Measurements from ENCODE around the gene DALRD3. TPM values are rescaled to one million over a fixed set of nuclear protein-coding genes. Genes with fewer than 3 reads are reported as not detected.

Gene DALRD3
- total RNA-seq, 2 experiments from 2014 or later, result 27.9 to 29.9 TPM

GRCh38 chr3:49027634-49028033 lies 9.3 kb upstream of the DALRD3 start:
- no peaks in the 10 kb centered on the region for H3K9me3 Mint-ChIP-seq
- POLR2A ChIA-PET, result interaction anchor here (2.3 to 2.4 kb wide), 2 partner anchors 7 to 37 kb away, joined by 21 to 28 read pairs; partner anchors contain the start of gene P4HTM
- H3K27me3 Mint-ChIP-seq, result no peaks in the 10 kb centered on the region
- no peak for DNase-seq
- H3K4me3 Mint-ChIP-seq, result peak overlapping the region; percentile 94
- peaks cover 26% of the 10 kb centered on the region for H3K36me3 Mint-ChIP-seq
- H3K4me1 Mint-ChIP-seq, result peaks cover 41% of the 10 kb centered on the region
- H3K27ac Mint-ChIP-seq, result no peak overlapping the region
- no peak for ATAC-seq (ENCODE audit: low read depth)

- Mint-ChIP-seq H3K36me3 (peaks cover 20% of the 10 kb centered on the region), H3K27me3 (no peaks in the 10 kb centered on the region), H3K4me3 (no peak overlapping the region), H3K27ac (peak overlapping the region; percentile 5), H3K4me1 (peaks cover 42% of the 10 kb centered on the region), H3K9me3 (no peaks in the 10 kb centered on the region)
- ATAC-seq (ENCODE audit: low read depth), result no peak
- no peak for DNase-seq
- POLR2A ChIA-PET, result interaction anchor here (1.0 to 1.5 kb wide), 4 partner anchors 12 to 68 kb away, joined by 3 to 5 read pairs (median 4); partner anchors contain the start of gene WDR6
Measured at GRCh38 chr3:49026536-49026935, 8.2 kb upstream of the DALRD3 start.

GRCh38 chr3:49025793-49026520 lies 7.6 kb upstream of the DALRD3 start:
- ATAC-seq (ENCODE audit: low read depth) (no peak), DNase-seq (no peak)
- Mint-ChIP-seq H3K36me3 (peaks cover 19% of the 10 kb centered on the region), H3K9me3 (no peaks in the 10 kb centered on the region), H3K27me3 (no peaks in the 10 kb centered on the region), H3K27ac (peak overlapping the region; percentile 72), H3K4me1 (peaks cover 42% of the 10 kb centered on the region), H3K4me3 (no peak overlapping the region)
- POLR2A ChIA-PET, result interaction anchor here (0.6 to 1.5 kb wide), 5 partner anchors 9 to 69 kb away, joined by 3 to 5 read pairs (median 3); partner anchors contain the start of gene WDR6

GRCh38 chr3:49025005-49025792 lies 6.8 kb upstream of the DALRD3 start:
- peaks cover 19% of the 10 kb centered on the region for H3K36me3 Mint-ChIP-seq
- no peak for ATAC-seq (ENCODE audit: low read depth)
- peaks cover 42% of the 10 kb centered on the region for H3K4me1 Mint-ChIP-seq
- POLR2A ChIA-PET, result interaction anchor here (0.6 to 9.8 kb wide), 5 partner anchors 8 to 68 kb away, joined by 3 to 244 read pairs (median 3); partner anchors contain the start of genes QRICH1 and WDR6
- H3K27me3 Mint-ChIP-seq, result no peaks in the 10 kb centered on the region
- DNase-seq, result no peak
- H3K9me3 Mint-ChIP-seq, result no peaks in the 10 kb centered on the region
- H3K4me3 Mint-ChIP-seq, result no peak overlapping the region
- H3K27ac Mint-ChIP-seq, result peak overlapping the region; percentile 72

GRCh38 chr3:49024449-49024848 lies 6.1 kb upstream of the DALRD3 start:
- H3K9me3 Mint-ChIP-seq, result no peaks in the 10 kb centered on the region
- peaks cover 40% of the 10 kb centered on the region for H3K4me1 Mint-ChIP-seq
- DNase-seq, result no peak
- no peak overlapping the region for H3K4me3 Mint-ChIP-seq
- POLR2A ChIA-PET, result interaction anchor here (0.8 to 9.8 kb wide), 4 partner anchors 18 to 69 kb away, joined by 3 to 244 read pairs (median 54); partner anchors contain the start of genes QRICH1 and WDR6
- no peak overlapping the region for H3K27ac Mint-ChIP-seq
- H3K27me3 Mint-ChIP-seq, result no peaks in the 10 kb centered on the region
- no peak for ATAC-seq (ENCODE audit: low read depth)
- H3K36me3 Mint-ChIP-seq, result peaks cover 19% of the 10 kb centered on the region

- no peaks in the 10 kb centered on the region for H3K9me3 Mint-ChIP-seq
- H3K27me3 Mint-ChIP-seq, result no peaks in the 10 kb centered on the region
- peak overlapping the region; percentile 89 for H3K4me3 Mint-ChIP-seq
- peaks cover 19% of the 10 kb centered on the region for H3K36me3 Mint-ChIP-seq
- DNase-seq (no peak), ATAC-seq (ENCODE audit: low read depth) (no peak)
- H3K4me1 Mint-ChIP-seq, result peaks cover 39% of the 10 kb centered on the region
- POLR2A ChIA-PET, result interaction anchor here (1.5 to 9.8 kb wide), 3 partner anchors 17 to 70 kb away, joined by 7 to 244 read pairs (median 101); partner anchors contain the start of genes QRICH1 and WDR6
- H3K27ac Mint-ChIP-seq, result peak overlapping the region; percentile 48
Measured at GRCh38 chr3:49023775-49024174, 5.4 kb upstream of the DALRD3 start.

- Mint-ChIP-seq H3K27ac (peak overlapping the region; percentile 98), H3K4me1 (peaks cover 31% of the 10 kb centered on the region), H3K27me3 (no peaks in the 10 kb centered on the region), H3K4me3 (peak overlapping the region; percentile 89), H3K36me3 (peaks cover 17% of the 10 kb centered on the region), H3K9me3 (no peaks in the 10 kb centered on the region)
- ATAC-seq (ENCODE audit: low read depth), result no peak
- DNase-seq, result no peak
- POLR2A ChIA-PET, result interaction anchor here (1.0 to 10.1 kb wide), 12 partner anchors 8 to 318 kb away, joined by 3 to 244 read pairs (median 14); partner anchors contain the start of genes ARIH2, P4HTM, QRICH1 and USP19
Measured at GRCh38 chr3:49022688-49023171, 4.3 kb upstream of the DALRD3 start.

- H3K9me3 Mint-ChIP-seq, result no peaks in the 10 kb centered on the region
- H3K27me3 Mint-ChIP-seq, result no peaks in the 10 kb centered on the region
- H3K4me1 Mint-ChIP-seq, result peaks cover 31% of the 10 kb centered on the region
- ATAC-seq (ENCODE audit: low read depth) (peak; percentile 71), DNase-seq (peak; percentile 95)
- POLR2A ChIA-PET, result interaction anchor here (0.9 to 10.1 kb wide), 18 partner anchors 7 to 554 kb away, joined by 3 to 244 read pairs (median 6); partner anchors contain the start of genes ARIH2, IMPDH2, P4HTM and QRICH1
- peak within 1 kb of the TSS; percentile 98 for H3K27ac Mint-ChIP-seq
- H3K4me3 Mint-ChIP-seq, result peak within 1 kb of the TSS; percentile 96
- peaks cover 14% of the 10 kb centered on the region for H3K36me3 Mint-ChIP-seq
Measured at GRCh38 chr3:49021813-49022687, 3.7 kb upstream of the DALRD3 start, which contains the start of gene NDUFAF3. TSS of gene NDUFAF3 (plus strand) at chr3:49022121. CDS start at chr3:49022145, 24 bp downstream.

- Mint-ChIP-seq H3K27ac (peak overlapping the region; percentile 98), H3K4me3 (peak overlapping the region; percentile 96), H3K27me3 (no peaks in the 10 kb centered on the region), H3K9me3 (no peaks in the 10 kb centered on the region), H3K36me3 (peaks cover 12% of the 10 kb centered on the region), H3K4me1 (peaks cover 26% of the 10 kb centered on the region)
- POLR2A ChIA-PET, result interaction anchor here (0.5 to 10.1 kb wide), 18 partner anchors 7 to 553 kb away, joined by 3 to 244 read pairs (median 6); partner anchors contain the start of genes ARIH2, IMPDH2, P4HTM and QARS1
- ATAC-seq (ENCODE audit: low read depth), result peak; percentile 67
- peak; percentile 99 for DNase-seq
Measured at GRCh38 chr3:49021213-49021812, 2.9 kb upstream of the DALRD3 start.

GRCh38 chr3:49020330-49021212 lies 2.2 kb upstream of the DALRD3 start:
- Mint-ChIP-seq H3K9me3 (no peaks in the 10 kb centered on the region), H3K4me1 (peaks cover 22% of the 10 kb centered on the region), H3K27ac (peak overlapping the region; percentile 98), H3K36me3 (peaks cover 8% of the 10 kb centered on the region), H3K27me3 (no peaks in the 10 kb centered on the region), H3K4me3 (peak overlapping the region; percentile 96)
- ATAC-seq (ENCODE audit: low read depth), result no peak
- peak; percentile 62 for DNase-seq
- POLR2A ChIA-PET, result interaction anchor here (0.5 to 10.1 kb wide), 16 partner anchors 8 to 553 kb away, joined by 3 to 244 read pairs (median 5); partner anchors contain the start of genes ARIH2, IMPDH2, IP6K2 and P4HTM

- H3K4me3 Mint-ChIP-seq, result peak overlapping the region; percentile 96
- peaks cover 6% of the 10 kb centered on the region for H3K36me3 Mint-ChIP-seq
- no peaks in the 10 kb centered on the region for H3K27me3 Mint-ChIP-seq
- no peaks in the 10 kb centered on the region for H3K9me3 Mint-ChIP-seq
- ATAC-seq (ENCODE audit: low read depth) (no peak), DNase-seq (no peak)
- POLR2A ChIA-PET, result interaction anchor here (0.5 to 10.1 kb wide), 12 partner anchors 8 to 323 kb away, joined by 3 to 244 read pairs (median 12); partner anchors contain the start of genes ARIH2, IMPDH2, IP6K2 and P4HTM
- peak overlapping the region; percentile 98 for H3K27ac Mint-ChIP-seq
- H3K4me1 Mint-ChIP-seq, result peaks cover 20% of the 10 kb centered on the region
Measured at GRCh38 chr3:49019941-49020329, 1.6 kb upstream of the DALRD3 start.

All from activated naive CD8-positive, alpha-beta T cell treated with anti-CD3 and anti-CD28 coated beads, Interleukin-2, amount 10 ng/mL, durations not matched to agents 7 days and 5 days (primary cell).